LHCN-M2 (cell line): ENCODE measurements around the gene SCN5A. TPM values are rescaled to one million over a fixed set of nuclear protein-coding genes. Genes with fewer than 3 reads are reported as not detected.

ENCODE experiments used
- DNase-seq: peaks from one replicate; pipeline ENCODE4 v3.0.0-alpha.2; 2012; ENCODE audit warnings: low read depth
- total RNA-seq: library from RNA; depleted of rRNA; stranded (reverse); fragments of >200 nt; gene quantifications from 2 replicates; pipeline ENCODE4 v1.2.3, GENCODE V29; 2014

The SCN5A gene
- total RNA-seq, 1 experiment from 2014 or later, result 45.9 TPM

- DNase-seq, result no peak
Measured at GRCh38 chr3:38562467-38562925, 87.0 kb downstream of the SCN5A start.

- DNase-seq, result no peak
Measured at GRCh38 chr3:38561746-38562466, 87.6 kb downstream of the SCN5A start.

GRCh38 chr3:38560996-38561717 lies 88.3 kb downstream of the SCN5A start:
- DNase-seq, result no peak

- DNase-seq, result no peak
Measured at GRCh38 chr3:38560284-38560683, 89.2 kb downstream of the SCN5A start.

- no peak for DNase-seq
Measured at GRCh38 chr3:38558864-38559263, 90.6 kb downstream of the SCN5A start.

- DNase-seq, result no peak
Measured at GRCh38 chr3:38556640-38557358, 92.7 kb downstream of the SCN5A start.

- no peak for DNase-seq
Measured at GRCh38 chr3:38555926-38556325, 93.6 kb downstream of the SCN5A start.

GRCh38 chr3:38555149-38555840 lies 94.2 kb downstream of the SCN5A start:
- DNase-seq, result no peak

- DNase-seq, result no peak
Measured at GRCh38 chr3:38554127-38554827, 95.2 kb downstream of the SCN5A start.

- no peak for DNase-seq
Measured at GRCh38 chr3:38553071-38553470, 96.4 kb downstream of the SCN5A start.

- DNase-seq, result no peak
Measured at GRCh38 chr3:38552364-38552763, 97.1 kb downstream of the SCN5A start.

- DNase-seq, result no peak
Measured at GRCh38 chr3:38551026-38551832, 98.3 kb downstream of the SCN5A start.

- no peak for DNase-seq
Measured at GRCh38 chr3:38549957-38550840, 99.3 kb downstream of the SCN5A start.

GRCh38 chr3:38549486-38549885 lies 100.0 kb downstream of the SCN5A start:
- no peak for DNase-seq

- DNase-seq, result no peak
Measured at GRCh38 chr3:38549082-38549481, 100.4 kb downstream of the SCN5A start.

GRCh38 chr3:38548154-38548931 lies 101.1 kb downstream of the SCN5A start:
- peak; percentile 87 for DNase-seq

GRCh38 chr3:38545983-38546382 lies 103.5 kb downstream of the SCN5A start:
- no peak for DNase-seq

GRCh38 chr3:38545550-38545949 lies 103.9 kb downstream of the SCN5A start:
- no peak for DNase-seq
